NCI-H2081 (cell line): ENCODE measurements around the gene FBP2.
"Not testable (repeated sequence)": the region's sequence is repeated elsewhere in the genome, so short reads cannot be mapped to it uniquely, and the experiment has no call there.

Experiments used
- DNase-seq, 2 experiments: peaks; one replicate each; lab custom pipeline; 2025; lab: John Stamatoyannopoulos, UW

Gene FBP2

DNA sequence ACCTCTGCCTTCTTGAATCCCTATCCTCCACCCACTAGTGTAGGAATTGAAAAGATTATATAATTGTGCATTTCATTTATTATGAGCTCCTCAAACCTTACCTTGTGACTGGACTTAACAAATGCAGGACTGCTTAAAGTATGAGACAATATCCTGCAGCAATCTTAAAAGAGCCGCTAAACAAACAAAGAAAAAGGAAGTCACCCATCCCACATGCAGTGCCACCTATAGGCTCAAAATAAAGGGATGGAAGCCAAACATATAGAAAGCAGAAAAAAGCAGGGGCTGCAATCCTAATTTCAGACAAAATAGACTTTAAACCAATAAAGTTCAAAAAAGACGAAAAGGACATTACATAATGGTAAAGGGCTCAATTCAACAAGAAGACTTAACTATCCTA lies 30.1 kb downstream of the FBP2 start:
- no peak for DNase-seq

- no peak for DNase-seq
Measured at GRCh38 chr9:94560237-94560636, 33.4 kb downstream of the FBP2 start.

GRCh38 chr9:94557376-94557775 lies 36.2 kb downstream of the FBP2 start:
- DNase-seq: no peak

GRCh38 chr9:94554439-94555331 lies 38.9 kb downstream of the FBP2 start, which contains the start of gene PCAT7:
Gene PCAT7, plus strand, starts transcription at chr9:94555083.
- peak; percentile 86 to 87 for DNase-seq

DNA sequence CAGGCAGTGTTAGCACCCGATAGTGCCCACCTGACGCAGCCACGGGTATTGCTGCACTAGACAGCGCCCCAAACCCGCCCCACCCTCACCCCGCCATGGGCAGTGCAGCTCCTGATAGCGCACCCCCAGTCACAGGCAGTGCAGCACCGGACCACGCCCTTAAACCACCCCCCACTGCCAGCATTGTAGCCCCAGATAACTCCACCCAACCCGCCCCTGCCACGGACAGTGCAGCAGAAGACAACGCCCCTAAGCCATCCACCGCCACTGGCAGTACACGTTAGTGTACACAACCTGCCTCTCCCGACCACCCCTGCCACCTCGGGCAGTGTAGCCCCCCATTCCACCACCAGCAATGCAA lies 39.6 kb downstream of the FBP2 start:
- no peak for DNase-seq

DNA sequence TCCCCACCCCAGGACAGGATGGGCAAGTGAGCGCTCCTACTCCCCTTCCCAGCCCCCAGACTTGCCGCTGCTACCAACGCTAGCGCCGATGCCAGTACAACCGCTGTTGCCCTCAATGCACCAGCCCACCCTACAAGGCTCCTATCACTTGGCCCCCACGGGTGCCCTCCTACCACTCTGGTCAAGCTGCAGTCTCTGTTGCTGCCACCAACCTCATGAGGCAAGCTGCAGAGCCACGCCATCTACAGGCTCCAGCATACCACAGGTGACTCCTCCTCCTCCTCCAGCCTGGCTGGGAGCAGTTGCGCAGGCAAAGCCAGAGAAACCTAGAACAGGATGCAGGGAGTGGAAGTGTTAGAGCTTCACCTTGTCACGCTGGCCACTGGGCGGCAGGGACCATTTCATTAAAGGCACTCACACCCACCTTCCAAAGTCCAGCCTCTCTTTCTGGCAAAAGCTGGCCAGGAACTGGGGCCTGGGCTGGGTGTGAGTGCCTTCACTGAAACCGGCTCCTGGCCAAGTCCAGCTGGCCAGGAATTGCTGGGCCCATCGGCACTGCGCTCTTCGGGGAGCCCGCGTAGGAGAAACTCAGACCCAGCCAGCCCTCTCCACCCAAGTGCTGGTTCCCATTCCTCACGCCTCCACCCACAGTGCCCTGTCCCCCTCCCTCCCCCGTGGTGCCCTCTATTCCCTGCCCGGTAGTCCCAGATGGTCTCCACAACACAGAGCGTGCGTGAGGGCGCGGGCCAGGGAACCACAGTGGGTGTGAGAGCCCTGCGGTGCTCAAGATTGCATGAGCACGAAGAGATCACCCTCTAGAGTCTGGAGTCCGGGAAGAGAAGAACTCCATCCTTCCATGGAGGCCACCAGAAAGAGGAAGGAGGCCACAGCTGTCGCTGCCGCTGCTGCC lies 40.3 kb downstream of the FBP2 start:
- DNase-seq: peak in 1 of 2 experiments; percentile 20

GRCh38 chr9:94545940-94546339 lies 47.7 kb downstream of the FBP2 start:
- DNase-seq: no peak

DNA sequence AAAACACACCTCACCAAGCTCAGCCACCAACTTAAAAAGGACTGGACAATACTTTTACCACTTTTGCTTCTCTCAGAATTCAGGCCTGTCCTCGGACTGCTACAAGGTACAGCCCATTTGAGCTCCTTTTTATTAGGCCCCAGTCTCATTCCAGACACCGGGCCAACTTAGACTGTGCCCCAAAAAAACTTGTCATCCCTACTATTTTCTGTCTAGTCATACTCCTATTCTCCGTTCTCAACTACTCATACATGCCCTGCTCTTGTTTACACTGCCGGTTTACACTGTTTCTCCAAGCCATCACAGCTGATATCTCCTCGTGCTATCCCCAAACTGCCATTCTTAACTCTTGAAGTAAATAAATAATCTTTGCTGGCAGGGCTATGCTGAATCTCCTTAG lies 49.3 kb downstream of the FBP2 start:
- not testable (repeated sequence) for DNase-seq

- no peak for DNase-seq
Measured at GRCh38 chr9:94538908-94539307, 54.7 kb downstream of the FBP2 start.

GRCh38 chr9:94534901-94535300 lies 58.7 kb downstream of the FBP2 start:
- no peak for DNase-seq

DNA sequence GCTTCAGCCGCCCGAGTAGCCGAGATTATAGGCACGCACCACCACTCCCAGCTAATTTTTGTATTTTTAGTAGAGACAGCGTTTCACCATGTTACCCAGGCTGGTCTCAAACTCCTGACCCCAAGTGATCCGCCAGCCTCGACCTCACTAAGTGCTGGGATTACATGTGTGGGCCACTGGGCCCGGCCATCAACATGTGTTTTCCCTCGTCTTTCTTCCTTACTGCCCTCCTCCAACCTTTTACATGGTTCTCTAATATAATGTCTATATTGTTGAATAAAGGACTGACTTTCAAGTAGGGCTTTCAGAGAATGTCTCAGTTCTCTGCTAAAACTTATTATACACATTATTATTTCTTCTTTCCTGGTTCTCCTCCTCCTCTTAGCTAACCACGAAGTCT lies 60.0 kb downstream of the FBP2 start:
- no peak for DNase-seq

GRCh38 chr9:94533155-94533554 lies 60.5 kb downstream of the FBP2 start:
- DNase-seq: no peak

DNA sequence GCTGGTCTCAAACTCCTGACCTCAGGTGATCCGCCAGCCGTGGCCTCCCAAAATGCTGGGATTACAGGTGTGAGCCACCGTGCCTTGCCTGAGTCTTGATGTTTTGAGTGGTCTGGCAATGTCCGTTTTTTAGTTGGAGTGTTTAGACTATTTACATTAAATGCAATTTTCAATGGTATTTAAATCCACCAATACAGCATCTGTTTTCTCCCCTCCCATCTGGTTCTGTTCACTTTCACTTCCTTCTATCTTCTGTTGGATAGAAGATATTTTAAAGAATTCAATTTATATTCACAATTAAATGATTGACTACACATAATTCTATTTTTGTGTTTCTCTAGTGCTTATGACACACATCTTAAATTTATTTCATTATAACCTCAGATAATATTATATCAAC lies 64.7 kb downstream of the FBP2 start:
- no peak for DNase-seq

- DNase-seq: no peak
Measured at GRCh38 chr9:94526951-94527350, 66.7 kb downstream of the FBP2 start.

GRCh38 chr9:94526271-94526670 lies 67.4 kb downstream of the FBP2 start:
- DNase-seq: no peak

- DNase-seq: no peak
Measured at GRCh38 chr9:94525396-94526035, 68.1 kb downstream of the FBP2 start.

DNA sequence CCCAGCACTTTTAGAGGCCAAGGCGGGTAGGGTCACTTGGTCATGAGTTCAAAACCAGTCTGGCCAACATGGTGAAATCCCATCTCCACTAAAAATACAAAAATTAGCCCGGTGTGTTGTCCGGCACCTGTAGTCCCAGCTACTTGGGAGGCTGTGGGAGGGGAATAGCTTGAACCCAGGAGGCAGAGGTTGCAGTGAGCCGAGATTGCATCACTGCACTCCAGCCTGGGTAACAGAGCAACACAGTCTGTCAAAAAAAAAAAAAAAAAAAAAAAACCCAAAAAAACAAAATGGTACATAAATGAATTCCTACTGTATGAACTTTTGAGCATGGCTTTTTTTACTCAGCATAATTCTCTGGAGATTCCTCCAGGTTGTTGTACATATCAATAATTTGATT lies 76.4 kb downstream of the FBP2 start:
- no peak for DNase-seq

DNA sequence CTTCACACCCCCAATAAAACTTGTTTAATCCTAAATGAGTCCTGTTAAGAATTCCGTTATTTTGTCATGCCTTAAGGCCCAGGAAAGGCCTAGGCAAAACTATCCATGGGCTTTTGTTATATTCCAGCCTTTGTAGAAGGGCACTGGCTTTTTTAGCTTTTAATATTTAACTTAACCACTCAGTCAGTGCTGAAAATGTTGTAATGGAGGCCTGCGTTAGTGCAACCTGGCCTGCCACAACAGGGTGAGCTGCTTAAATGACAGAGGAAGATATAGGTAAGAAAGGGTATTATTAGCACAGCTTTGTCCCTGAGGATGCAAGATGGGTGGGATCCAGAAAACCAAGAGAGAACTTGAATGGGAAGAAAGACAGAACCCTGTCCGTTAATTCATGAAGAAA lies 78.9 kb downstream of the FBP2 start:
- no peak for DNase-seq

- DNase-seq: no peak
Measured at GRCh38 chr9:94511955-94512265, 81.7 kb downstream of the FBP2 start.

- no peak for DNase-seq
Measured at GRCh38 chr9:94511134-94511954, 82.3 kb downstream of the FBP2 start.
